Measurements from ENCODE around the gene PLPPR1. TPM values are rescaled to one million over a fixed set of nuclear protein-coding genes. Genes with fewer than 3 reads are reported as not detected.

PLPPR1 gene
- total RNA-seq, 4 donors from 2014 or later, result not detected

- no peak for TF ChIP-seq CTCF (IDR thresholded peaks at IDR 0.05; ENCODE audit: low read depth)
Observed at GRCh38 chr9:101366038-101366756, 337.7 kb downstream of the PLPPR1 start.

- TF ChIP-seq CTCF (IDR thresholded peaks at IDR 0.05; ENCODE audit: low read depth), result no peak
Observed at GRCh38 chr9:101367323-101367722, 338.8 kb downstream of the PLPPR1 start.

DNA sequence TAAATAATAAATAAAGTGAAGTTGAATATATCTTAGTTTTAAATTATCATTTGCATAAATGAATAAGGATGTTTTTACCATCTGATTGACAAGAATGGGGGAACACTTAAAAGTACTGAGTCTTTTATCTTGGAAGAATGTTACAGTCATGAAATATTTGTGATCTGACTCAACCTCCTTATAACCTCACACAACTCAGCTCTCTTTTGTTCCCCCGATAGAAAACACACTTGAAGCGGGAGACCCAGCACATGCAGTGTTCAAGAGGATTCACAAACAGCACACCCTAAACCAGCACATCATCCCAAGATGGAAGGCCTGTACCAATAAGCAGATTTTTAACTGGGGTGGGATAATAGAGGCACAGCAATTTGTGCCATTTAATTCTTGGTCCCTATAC lies 340.8 kb downstream of the PLPPR1 start:
- TF ChIP-seq CTCF (IDR thresholded peaks at IDR 0.05; ENCODE audit: low read depth), result no peak

DNA sequence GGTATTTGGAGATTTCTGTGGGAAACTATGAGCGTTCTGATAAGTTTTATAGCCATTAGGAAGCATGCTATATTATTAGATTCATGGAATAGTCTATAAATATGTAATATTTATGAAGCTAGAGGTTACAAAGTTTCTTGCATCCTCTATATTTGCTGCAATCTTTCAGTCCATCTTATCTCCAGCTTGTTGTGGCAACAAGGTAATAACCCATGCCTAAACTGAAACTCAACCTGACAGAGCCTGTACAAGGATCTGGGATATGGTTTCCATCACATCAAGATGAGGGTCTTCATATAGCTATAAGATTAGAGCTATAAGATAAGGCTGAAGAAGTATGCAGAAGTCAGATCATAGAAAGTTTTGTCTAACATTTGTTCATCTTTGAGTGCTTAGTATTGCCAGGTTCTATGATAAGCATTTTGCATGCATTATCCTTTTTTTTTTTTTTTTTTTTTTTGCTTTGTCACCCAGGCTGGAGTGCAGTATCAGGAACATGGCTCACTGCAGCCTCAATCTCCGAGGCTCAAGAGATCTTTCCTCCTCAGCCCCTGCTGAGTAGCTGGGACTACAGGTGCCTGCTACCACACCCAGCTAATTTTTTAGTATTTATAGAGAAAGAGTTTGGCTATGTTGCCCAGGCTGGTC lies 341.5 kb downstream of the PLPPR1 start:
- TF ChIP-seq CTCF (IDR thresholded peaks at IDR 0.05; ENCODE audit: low read depth), result no peak

DNA sequence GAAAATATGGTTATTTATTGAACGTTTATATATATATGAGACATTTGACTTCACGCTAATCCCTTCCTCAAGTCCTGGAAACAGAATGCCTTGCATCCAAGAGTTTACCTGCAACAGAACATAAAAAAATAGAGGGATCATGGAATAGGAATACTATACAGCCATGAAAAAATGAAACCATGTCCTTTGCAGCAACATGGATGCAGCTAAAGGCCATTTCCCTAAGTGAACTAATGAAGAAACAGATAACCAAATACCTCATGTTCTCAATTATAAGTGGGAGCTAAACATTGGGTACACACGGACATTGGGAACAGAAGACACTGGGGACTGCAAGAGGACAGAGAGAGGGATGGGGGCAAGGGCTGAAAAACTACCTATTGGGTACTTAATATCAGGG lies 343.3 kb downstream of the PLPPR1 start:
- no peak for TF ChIP-seq CTCF (IDR thresholded peaks at IDR 0.05; ENCODE audit: low read depth)

GRCh38 chr9:101372327-101373118 lies 344.0 kb downstream of the PLPPR1 start:
- no peak for TF ChIP-seq CTCF (IDR thresholded peaks at IDR 0.05; ENCODE audit: low read depth)

Small RNAs within 50 kb of the gene (small RNA-seq; reads per million reads assigned to genes)
- not detected for gene RF00322
